Liver (tissue), 3 donors: ENCODE data around the gene ARID3B.

Experiments
- GABPA ChIP-seq, 2 donors: IDR thresholded peaks in 1 of 2; conservative IDR thresholded peaks in 1 of 2; 2 replicates each; pipeline ENCODE4 v1.6.1; 2016; ENCODE audit warnings: antibody characterized with exemption in 2 of 2, mild to moderate bottlenecking in 1 of 2, moderate library complexity in 1 of 2
- RAD21 ChIP-seq, 2 donors: IDR thresholded peaks; 2 replicates each; pipeline ENCODE4 v1.6.1; 2016; ENCODE audit warnings: antibody characterized with exemption in 2 of 2, mild to moderate bottlenecking in 2 of 2
- SP1 ChIP-seq: IDR thresholded peaks from 2 replicates; pipeline ENCODE4 v1.6.1; 2018; ENCODE audit warnings: antibody characterized with exemption, mild to moderate bottlenecking
- TAF1 ChIP-seq: conservative IDR thresholded peaks from 2 replicates; pipeline ENCODE4 v1.6.1; 2016; ENCODE audit warnings: antibody characterized with exemption, mild to moderate bottlenecking
- YY1 ChIP-seq: IDR thresholded peaks from 2 replicates; pipeline ENCODE4 v1.6.1; 2016; ENCODE audit warnings: antibody characterized with exemption, mild to moderate bottlenecking
- TF ChIP-seq, protein P1 (sequence below): fragments of 150-350 bp; IDR thresholded peaks from 2 replicates; pipeline ENCODE4 v1.5.1; 2017; ENCODE audit warnings: improper control_type of control experiment, low read depth, low read length; ENCODE audit not compliant: missing input control
- TF ChIP-seq, protein P2 (sequence below): IDR thresholded peaks from 2 replicates; pipeline ENCODE4 v1.6.1; 2016; ENCODE audit warnings: antibody characterized with exemption, mild to moderate bottlenecking
- TF ChIP-seq, protein P3 (sequence below): IDR thresholded peaks from 2 replicates; pipeline ENCODE4 v1.6.1; 2016; ENCODE audit warnings: antibody characterized with exemption
- TF ChIP-seq, protein P4 (sequence below): IDR thresholded peaks from 2 replicates; pipeline ENCODE4 v1.6.1; 2016; ENCODE audit warnings: antibody characterized with exemption
- TF ChIP-seq, protein P5 (sequence below): IDR thresholded peaks from 2 replicates; pipeline ENCODE4 v1.6.1; 2016; ENCODE audit warnings: antibody characterized with exemption
- donor health status: healthy.
- donor health status: healthy.

DNA sequence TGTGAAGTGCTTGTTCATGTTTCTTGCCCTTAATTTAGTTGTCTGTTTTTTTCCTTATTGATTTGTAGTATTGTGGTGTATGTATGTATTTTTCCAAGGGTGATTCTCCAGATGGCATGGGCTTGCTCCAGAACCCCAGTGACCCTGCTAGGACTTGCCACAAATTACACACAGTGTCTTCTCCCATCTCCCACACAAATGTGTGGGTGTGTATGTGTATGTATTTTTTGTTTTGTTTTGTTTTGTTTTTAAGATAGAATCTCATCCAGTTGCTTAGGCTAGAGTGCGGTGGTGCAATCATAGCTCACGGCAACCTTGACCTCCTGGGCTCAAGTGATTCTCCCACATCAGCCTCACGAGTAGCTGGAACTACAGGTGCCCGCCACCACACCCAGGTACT lies 36.2 kb upstream of the ARID3B start:
- TF ChIP-seq TAF1, result no peak
- TF ChIP-seq, protein P1, sequence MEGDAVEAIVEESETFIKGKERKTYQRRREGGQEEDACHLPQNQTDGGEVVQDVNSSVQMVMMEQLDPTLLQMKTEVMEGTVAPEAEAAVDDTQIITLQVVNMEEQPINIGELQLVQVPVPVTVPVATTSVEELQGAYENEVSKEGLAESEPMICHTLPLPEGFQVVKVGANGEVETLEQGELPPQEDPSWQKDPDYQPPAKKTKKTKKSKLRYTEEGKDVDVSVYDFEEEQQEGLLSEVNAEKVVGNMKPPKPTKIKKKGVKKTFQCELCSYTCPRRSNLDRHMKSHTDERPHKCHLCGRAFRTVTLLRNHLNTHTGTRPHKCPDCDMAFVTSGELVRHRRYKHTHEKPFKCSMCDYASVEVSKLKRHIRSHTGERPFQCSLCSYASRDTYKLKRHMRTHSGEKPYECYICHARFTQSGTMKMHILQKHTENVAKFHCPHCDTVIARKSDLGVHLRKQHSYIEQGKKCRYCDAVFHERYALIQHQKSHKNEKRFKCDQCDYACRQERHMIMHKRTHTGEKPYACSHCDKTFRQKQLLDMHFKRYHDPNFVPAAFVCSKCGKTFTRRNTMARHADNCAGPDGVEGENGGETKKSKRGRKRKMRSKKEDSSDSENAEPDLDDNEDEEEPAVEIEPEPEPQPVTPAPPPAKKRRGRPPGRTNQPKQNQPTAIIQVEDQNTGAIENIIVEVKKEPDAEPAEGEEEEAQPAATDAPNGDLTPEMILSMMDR, result no peak
- TF ChIP-seq RAD21 (IDR thresholded peaks at IDR 0.05), result no peak
- TF ChIP-seq, protein P2, sequence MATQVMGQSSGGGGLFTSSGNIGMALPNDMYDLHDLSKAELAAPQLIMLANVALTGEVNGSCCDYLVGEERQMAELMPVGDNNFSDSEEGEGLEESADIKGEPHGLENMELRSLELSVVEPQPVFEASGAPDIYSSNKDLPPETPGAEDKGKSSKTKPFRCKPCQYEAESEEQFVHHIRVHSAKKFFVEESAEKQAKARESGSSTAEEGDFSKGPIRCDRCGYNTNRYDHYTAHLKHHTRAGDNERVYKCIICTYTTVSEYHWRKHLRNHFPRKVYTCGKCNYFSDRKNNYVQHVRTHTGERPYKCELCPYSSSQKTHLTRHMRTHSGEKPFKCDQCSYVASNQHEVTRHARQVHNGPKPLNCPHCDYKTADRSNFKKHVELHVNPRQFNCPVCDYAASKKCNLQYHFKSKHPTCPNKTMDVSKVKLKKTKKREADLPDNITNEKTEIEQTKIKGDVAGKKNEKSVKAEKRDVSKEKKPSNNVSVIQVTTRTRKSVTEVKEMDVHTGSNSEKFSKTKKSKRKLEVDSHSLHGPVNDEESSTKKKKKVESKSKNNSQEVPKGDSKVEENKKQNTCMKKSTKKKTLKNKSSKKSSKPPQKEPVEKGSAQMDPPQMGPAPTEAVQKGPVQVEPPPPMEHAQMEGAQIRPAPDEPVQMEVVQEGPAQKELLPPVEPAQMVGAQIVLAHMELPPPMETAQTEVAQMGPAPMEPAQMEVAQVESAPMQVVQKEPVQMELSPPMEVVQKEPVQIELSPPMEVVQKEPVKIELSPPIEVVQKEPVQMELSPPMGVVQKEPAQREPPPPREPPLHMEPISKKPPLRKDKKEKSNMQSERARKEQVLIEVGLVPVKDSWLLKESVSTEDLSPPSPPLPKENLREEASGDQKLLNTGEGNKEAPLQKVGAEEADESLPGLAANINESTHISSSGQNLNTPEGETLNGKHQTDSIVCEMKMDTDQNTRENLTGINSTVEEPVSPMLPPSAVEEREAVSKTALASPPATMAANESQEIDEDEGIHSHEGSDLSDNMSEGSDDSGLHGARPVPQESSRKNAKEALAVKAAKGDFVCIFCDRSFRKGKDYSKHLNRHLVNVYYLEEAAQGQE, result no peak
- TF ChIP-seq, protein P3, sequence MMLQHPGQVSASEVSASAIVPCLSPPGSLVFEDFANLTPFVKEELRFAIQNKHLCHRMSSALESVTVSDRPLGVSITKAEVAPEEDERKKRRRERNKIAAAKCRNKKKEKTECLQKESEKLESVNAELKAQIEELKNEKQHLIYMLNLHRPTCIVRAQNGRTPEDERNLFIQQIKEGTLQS, result no peak
- TF ChIP-seq, protein P4, sequence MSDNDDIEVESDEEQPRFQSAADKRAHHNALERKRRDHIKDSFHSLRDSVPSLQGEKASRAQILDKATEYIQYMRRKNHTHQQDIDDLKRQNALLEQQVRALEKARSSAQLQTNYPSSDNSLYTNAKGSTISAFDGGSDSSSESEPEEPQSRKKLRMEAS, result no peak
- TF ChIP-seq, protein P5, sequence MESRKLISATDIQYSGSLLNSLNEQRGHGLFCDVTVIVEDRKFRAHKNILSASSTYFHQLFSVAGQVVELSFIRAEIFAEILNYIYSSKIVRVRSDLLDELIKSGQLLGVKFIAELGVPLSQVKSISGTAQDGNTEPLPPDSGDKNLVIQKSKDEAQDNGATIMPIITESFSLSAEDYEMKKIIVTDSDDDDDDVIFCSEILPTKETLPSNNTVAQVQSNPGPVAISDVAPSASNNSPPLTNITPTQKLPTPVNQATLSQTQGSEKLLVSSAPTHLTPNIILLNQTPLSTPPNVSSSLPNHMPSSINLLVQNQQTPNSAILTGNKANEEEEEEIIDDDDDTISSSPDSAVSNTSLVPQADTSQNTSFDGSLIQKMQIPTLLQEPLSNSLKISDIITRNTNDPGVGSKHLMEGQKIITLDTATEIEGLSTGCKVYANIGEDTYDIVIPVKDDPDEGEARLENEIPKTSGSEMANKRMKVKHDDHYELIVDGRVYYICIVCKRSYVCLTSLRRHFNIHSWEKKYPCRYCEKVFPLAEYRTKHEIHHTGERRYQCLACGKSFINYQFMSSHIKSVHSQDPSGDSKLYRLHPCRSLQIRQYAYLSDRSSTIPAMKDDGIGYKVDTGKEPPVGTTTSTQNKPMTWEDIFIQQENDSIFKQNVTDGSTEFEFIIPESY, result no peak
- TF ChIP-seq SP1, result no peak
- TF ChIP-seq GABPA (IDR thresholded peaks at IDR 0.05 in 1 of 2, conservative IDR thresholded peaks at IDR 0.05 in 1 of 2), result no peak
- no peak for TF ChIP-seq YY1
